Stimulated activated CD8-positive, alpha-beta memory T cell treated with anti-CD3 and anti-CD28 coated beads, Interleukin-15, amount 100 ng/mL, for 24 hours (primary cell): ENCODE results near the gene PPDPF.

ENCODE experiments used
- DNase-seq: peaks from one replicate; pipeline ENCODE4 v3.0.0-alpha.2; 2020; ENCODE audit warnings: low read depth

Gene PPDPF

DNA sequence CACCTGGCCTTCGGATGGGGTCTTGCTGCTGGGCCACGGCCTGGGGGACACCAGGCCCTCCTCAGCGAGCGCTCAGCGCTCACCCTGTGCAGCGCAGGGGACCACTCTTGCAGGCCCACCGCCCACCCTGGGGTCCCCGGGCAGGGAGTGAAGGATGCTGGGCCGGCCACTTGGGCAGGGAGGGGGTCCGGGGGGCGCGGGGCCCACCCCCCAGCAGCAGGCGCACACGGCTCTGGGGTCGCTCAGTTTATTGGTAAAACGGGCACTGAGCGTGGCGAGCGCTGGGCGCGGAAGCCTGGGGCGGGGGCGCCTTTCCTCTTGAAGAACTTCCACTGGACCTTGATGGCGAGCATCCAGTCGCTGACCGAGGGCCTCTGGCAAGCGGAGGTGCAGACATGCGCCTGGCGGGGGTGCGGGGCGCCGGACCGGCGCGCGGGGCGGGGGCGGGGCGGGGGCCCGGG, 32.8 kb upstream of the PPDPF start:
- no peak for DNase-seq

DNA sequence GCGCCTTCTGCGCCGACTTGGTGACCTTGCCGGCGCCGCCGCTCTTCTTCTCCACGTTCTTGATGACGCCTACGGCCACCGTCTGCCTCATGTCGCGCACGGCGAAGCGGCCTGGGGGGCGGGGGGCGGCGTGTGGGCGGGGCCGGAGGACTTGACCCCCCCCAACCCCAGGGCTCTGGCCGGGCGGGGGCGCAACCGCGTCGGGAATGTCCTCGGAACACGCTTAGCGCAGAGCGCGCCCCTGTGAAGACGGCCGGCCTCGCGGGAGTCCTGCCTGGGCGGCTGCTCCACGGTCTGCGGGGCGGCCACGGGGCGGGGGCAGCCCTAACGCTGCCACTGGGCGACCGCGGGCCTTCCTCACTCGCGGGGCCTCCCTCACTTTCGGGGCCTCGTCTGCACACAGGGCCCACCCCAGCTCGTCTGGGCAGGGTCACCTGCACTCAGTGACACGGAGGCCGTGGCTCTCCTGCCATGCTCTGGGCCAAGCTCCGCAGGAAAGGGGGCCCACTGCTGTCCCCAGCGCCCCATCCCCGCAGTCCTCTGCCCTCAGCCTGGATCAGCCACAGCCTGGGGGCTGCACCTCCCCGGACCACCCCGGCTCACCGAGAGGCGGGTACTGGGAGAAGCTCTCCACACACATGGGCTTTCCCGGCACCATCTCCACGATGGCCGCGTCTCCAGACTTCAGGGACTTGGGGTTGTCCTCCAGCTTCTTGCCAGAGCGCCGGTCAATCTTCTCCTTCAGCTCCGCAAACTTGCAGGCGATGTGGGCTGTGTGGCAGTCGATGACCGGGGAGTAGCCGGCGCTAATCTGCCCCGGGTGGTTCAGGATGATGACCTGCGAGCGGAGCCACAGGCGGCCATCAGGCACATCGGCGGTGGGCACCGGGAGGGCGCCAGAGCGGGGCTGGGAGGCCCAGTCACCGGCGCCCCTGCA, 32.0 kb upstream of the PPDPF start:
- DNase-seq, result no peak

DNA sequence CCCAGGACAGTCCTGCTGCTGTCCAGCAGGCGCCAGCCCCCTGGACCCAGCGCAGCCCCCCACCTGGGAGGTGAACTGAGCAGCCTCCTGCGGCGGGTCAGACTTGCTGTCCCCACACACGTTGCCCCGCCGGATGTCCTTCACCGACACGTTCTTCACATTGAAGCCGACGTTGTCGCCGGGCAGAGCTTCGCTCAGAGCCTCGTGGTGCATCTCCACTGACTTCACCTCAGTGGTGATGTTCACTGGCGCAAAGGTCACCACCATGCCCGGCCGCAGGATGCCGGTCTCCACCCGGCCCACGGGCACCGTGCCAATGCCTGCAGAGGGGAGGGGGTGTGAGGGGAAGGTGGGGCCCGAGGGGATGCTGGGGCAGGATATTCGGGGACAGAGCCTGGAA, 30.1 kb upstream of the PPDPF start:
- no peak for DNase-seq

GRCh38 chr20:63491078-63491477, 29.5 kb upstream of the PPDPF start:
- DNase-seq, result no peak

DNA sequence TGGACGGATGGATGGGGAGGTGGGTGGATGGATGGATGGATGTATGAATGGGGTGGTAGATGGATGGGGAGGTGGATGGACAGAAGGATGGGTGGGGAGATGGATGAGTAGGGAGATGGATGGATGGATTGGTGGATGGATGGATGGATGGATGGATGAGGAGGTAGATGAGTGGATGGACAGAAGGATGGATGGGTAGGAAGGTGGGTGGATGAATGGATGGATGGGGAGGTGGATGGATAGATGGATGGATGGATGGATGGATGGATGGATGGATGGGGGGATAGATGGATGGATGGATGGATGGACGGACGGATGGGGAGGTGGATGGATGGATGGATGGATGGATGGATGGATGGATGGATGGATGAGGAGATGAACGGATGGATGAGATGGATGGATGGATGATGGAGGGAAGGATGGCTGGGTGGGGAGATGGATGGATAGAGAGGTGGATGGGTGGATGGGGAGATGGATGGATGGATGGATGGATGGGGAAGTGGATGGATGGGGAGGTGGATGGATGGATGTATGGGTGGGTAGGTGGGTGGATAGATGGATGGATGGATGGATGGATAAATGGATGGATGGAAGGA, 28.8 kb upstream of the PPDPF start:
- no peak for DNase-seq

GRCh38 chr20:63492518-63492917, 28.0 kb upstream of the PPDPF start:
- no peak for DNase-seq

DNA sequence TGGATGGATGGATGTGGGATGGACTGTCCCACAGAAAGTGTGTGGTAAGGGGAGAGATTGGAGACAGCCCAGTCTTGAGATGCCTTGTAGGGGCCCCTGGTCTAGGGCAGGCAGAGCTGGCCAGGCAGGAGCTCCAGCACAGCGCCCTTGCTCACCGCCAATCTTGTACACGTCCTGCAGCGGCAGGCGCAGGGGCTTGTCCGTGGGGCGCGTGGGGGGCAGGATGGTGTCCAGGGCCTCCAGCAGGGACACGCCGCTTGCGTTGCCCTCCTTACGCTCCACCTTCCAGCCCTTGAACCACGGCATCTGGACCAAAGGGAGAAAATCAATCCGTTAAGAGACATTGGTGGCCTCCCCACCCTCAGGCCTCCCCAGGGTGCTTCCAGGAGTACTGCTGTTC, 27.6 kb upstream of the PPDPF start:
- DNase-seq, result no peak

DNA sequence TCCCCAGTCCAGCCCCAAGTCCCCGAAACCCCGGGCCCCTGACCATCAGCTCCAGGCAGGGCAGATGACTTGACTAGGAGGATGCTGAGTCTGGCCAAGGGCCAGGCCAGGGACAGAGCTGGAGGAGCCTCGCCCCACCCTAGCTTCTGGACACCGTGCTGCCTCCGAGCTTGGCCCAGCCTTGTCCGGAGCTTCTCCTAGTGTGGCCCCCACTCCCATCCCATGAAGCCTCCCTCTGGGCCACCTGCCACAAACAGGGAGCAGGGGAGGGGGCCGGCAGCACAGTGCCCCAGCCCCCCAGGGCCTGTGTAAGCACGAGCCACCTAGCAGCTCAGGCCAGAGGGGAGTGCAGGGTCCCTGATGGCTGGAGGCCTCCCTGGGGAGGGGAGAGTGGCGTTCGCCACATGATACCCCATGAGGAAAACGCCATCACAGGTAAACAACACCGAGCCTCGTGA, 27.0 kb upstream of the PPDPF start:
- DNase-seq, result no peak

DNA sequence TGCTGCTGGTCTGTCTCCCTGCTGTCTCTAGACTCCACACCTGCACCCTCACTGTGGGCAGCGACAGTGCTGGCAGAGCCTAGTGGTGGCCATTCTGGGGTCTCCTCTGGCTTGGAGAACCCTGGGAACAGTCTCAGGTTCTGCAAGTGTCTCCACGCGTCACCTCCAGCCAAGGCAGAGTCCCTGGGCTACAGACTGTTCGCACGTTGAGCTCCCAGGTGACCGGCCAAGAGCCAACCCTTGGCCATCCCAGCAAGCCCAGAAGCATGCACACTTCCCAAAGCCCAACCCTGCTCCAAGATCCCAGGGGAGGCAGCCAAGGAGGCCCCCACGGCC, 26.5 kb upstream of the PPDPF start:
- no peak for DNase-seq

DNA sequence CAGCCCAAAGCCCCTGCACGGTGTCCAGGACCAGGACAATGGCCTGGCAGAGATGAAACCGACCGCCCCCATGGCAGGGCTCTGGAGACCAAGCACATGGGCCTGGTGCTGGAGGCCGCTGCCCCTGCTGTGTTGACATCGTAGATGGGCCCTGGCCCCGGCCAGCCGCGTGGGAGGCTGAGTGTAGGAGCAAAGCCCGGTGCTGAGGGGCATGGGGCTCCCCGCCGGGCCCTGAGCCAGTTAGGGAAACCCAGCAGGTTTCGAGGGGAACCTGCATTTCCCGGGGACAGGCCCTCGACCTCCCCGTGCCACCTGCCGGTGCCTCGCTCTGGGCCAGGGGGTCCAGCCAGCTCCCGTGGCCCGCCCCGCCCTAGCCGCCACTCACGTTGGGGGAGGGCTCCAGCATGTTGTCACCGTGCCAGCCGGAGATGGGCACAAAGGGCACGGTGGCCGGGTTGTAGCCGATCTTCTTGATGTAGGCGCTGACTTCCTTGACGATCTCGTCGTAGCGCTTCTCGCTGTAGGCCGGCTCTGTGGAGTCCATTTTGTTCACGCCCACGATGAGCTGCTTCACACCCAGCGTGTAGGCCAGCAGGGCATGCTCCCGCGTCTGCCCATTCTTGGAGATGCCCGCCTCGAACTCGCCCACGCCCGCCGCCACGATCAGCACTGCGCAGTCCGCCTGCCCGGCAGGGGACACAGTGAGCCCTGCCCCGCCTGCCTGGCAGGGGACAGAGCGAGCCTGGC, 26.0 kb upstream of the PPDPF start:
- no peak for DNase-seq

DNA sequence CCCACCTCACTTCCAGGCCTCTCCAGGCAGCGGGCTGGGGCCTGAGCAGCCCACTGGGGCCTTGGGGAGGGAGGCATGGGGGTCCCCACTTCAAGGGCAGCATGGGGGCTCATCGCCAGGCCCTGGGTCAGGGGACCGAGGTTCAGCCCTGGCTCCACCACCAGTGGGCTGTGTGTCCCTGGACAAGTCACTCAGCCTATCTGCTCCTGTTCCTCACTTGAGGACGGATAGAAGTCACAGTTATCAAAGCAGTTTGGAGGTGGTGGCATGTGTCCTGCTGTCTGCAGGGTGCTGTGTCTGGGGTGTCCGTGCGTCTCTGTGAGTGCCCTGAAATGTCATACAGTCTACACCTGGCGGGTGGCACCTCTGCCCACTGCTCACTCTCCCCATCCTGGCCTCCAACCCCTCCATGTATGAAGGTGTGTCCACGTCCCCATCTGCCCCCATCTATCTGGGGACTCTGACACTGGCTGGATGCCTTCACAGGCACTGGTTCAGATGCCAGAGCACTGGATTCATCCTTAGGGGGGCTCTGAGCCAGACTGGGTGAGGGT, 25.3 kb upstream of the PPDPF start:
- DNase-seq, result no peak

- peak; percentile 66 for DNase-seq
Measured at GRCh38 chr20:63495741-63496595, 24.6 kb upstream of the PPDPF start.

- no peak for DNase-seq
Measured at GRCh38 chr20:63496596-63497120, 23.9 kb upstream of the PPDPF start.

GRCh38 chr20:63497138-63497945, 23.2 kb upstream of the PPDPF start:
- DNase-seq, result no peak

DNA sequence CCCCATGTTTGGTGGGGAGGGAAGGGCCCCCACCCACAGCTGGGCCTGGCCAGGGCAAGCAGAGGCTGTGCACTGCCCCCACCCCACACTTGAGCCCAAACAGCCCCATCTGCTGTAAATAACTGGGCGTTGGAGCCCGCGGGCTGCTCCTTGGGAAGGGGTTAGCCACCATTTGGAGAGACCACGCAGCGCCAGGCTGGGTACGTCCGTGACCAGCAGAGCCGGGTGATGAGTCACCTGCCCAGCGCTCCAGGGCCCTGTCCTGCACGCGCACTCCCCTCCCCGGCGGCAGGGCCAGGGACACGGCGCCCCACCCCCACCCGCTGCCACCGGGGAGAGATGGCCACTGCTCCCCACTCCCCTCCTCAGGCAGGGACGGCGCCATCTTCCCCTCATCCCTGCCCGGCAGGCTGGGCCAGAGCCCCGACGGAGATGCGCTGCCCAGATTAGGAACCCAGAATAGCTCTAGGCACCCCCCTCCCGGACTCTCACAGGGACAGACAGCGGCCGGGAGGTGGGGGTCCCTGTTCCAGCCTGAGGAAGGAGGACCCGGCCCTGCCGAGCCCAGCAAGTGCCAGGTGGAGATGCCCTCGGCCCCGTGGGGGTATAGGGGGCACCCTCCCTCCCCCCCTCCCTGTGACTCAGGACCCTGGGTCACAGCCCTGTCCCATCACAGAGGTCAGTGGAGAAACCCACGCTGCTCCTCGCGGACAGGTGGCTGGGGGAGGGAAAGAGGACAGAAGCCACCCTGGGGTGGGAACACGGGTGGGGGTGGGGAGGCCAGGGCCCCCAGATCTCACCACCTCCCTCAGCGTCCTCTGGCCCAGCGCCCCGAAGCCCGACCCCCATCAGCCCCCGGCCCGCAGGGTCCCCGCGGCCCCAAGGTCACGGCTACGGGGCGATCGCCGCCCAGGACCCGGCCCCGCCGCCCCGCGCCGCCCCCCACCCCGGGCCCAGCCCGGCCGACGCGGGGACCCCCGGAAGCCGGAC, 22.3 kb upstream of the PPDPF start:
- DNase-seq, result no peak

DNA sequence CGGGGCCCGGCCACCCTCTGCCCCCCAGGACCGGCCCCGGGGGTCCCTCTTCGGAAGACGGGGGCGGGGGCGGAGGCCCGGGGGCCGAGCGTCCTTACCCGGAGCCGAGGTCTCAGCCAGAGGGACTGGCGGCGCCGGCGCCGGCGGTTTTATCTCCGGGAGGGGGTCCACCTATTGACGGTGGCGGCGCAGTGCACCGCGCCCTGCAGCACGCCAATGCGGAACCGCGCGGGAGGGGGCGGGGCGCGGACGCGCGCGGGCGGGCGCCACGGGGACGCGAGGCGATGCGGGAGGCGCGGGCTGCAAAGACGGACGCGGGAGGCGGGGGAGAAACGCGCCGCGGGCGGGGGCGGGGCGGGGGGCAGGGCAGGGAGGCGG, 21.6 kb upstream of the PPDPF start, which contains the start of gene EEF1A2:
EEF1A2 (minus strand) TSS at position 124 of the 378 bp plus-strand sequence. CDS start 1,320 bp downstream, outside the sequence.
- DNase-seq, result no peak

GRCh38 chr20:63499338-63499969, 21.1 kb upstream of the PPDPF start:
- DNase-seq, result no peak

DNA sequence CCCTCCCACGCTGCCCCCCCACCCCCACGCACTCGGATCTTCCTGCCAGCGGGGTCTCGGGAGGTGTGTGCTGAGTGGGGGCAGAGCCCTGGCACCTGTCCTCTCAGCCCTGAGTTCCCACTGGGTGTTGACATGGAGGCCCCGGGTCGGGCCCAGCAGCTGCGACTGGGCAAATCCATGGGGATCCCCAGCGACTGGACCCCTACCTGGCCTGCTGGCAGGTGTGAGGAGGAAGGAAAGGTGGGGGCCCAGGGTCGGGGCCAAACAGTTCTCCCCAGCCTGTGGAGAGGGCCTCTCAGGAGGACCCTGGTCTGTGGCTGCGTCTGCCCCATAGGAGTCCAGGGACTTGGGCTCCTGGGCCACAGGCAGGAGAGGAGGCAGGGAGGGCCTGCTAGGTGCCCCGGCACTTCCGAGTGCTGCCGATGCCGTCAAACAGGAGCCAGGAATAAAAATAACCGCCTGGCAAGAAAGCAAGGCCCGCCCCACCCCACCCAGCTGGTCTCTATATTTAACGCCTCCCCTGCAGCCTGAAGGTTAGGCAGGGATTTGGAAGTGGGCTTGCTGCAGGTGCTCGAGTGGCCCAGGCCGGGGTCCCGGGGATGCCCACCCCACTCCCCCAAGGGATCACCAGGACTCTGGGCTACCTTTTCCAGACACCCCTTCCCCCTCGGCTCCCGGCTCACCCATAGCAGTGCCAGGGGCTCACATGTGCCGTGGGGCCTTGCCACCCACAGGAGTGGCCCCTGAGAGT, 20.2 kb upstream of the PPDPF start:
- DNase-seq, result no peak
